Panc1 (cell line): ENCODE results near the gene PLEKHD1.

Source experiments
- POLR2AphosphoS5 ChIP-seq: IDR thresholded peaks from 2 replicates; pipeline ENCODE4 v1.6.1; 2012; ENCODE audit warnings: mild to moderate bottlenecking, low read depth, low read length, moderate library complexity
- TCF7L2 ChIP-seq: IDR thresholded peaks from 2 replicates; pipeline ENCODE4 v1.6.1; 2011; ENCODE audit warnings: mild to moderate bottlenecking, low read depth, low read length, inconsistent platforms
- TF ChIP-seq, protein P1 (sequence below): fragments of 450-650 bp; IDR thresholded peaks from 2 replicates; pipeline ENCODE4 v1.5.1; 2017; ENCODE audit warnings: mild to moderate bottlenecking
- TF ChIP-seq, protein P2 (sequence below), 2 experiments: IDR thresholded peaks; 2 replicates each; pipeline ENCODE4 v1.6.1; 2011 to 2012; ENCODE audit warnings: low read depth in 2 of 2, control low read depth in 1 of 2, low read length in 1 of 2, mild to moderate bottlenecking in 1 of 2, moderate library complexity in 1 of 2; ENCODE audit not compliant: insufficient read depth in 1 of 2

DNA sequence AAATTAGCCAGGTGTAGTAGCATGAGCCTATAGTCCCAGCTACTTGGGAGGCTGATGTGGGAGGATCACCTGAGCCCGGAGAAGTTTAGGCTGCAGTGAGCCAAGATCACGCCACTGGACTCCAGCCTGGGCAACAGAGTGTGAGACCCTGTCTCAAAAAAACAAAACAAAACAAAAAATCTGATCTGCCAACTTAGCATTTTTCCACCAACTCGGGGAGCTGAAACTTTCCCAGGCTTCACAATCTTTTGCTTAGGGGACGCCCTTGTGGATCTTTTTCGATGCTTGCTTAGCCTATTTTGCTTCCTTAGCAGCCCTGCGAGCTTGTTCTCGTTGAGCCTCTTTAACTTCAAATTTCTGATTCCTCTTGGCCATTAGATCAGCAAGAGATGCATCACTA lies 76.3 kb downstream of the PLEKHD1 start:
- TF ChIP-seq POLR2AphosphoS5 (no peak), TCF7L2 (no peak)
- TF ChIP-seq, protein P1, sequence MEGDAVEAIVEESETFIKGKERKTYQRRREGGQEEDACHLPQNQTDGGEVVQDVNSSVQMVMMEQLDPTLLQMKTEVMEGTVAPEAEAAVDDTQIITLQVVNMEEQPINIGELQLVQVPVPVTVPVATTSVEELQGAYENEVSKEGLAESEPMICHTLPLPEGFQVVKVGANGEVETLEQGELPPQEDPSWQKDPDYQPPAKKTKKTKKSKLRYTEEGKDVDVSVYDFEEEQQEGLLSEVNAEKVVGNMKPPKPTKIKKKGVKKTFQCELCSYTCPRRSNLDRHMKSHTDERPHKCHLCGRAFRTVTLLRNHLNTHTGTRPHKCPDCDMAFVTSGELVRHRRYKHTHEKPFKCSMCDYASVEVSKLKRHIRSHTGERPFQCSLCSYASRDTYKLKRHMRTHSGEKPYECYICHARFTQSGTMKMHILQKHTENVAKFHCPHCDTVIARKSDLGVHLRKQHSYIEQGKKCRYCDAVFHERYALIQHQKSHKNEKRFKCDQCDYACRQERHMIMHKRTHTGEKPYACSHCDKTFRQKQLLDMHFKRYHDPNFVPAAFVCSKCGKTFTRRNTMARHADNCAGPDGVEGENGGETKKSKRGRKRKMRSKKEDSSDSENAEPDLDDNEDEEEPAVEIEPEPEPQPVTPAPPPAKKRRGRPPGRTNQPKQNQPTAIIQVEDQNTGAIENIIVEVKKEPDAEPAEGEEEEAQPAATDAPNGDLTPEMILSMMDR = no peak
- TF ChIP-seq, protein P2, sequence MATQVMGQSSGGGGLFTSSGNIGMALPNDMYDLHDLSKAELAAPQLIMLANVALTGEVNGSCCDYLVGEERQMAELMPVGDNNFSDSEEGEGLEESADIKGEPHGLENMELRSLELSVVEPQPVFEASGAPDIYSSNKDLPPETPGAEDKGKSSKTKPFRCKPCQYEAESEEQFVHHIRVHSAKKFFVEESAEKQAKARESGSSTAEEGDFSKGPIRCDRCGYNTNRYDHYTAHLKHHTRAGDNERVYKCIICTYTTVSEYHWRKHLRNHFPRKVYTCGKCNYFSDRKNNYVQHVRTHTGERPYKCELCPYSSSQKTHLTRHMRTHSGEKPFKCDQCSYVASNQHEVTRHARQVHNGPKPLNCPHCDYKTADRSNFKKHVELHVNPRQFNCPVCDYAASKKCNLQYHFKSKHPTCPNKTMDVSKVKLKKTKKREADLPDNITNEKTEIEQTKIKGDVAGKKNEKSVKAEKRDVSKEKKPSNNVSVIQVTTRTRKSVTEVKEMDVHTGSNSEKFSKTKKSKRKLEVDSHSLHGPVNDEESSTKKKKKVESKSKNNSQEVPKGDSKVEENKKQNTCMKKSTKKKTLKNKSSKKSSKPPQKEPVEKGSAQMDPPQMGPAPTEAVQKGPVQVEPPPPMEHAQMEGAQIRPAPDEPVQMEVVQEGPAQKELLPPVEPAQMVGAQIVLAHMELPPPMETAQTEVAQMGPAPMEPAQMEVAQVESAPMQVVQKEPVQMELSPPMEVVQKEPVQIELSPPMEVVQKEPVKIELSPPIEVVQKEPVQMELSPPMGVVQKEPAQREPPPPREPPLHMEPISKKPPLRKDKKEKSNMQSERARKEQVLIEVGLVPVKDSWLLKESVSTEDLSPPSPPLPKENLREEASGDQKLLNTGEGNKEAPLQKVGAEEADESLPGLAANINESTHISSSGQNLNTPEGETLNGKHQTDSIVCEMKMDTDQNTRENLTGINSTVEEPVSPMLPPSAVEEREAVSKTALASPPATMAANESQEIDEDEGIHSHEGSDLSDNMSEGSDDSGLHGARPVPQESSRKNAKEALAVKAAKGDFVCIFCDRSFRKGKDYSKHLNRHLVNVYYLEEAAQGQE (IDR thresholded peaks at IDR 0.05; ENCODE audit: insufficient read depth in 1 of 2, low read depth in 2 of 2, low read length in 1 of 2) = no peak
